ENCODE data around the gene FBXL19. TPM values are rescaled to one million over a fixed set of nuclear protein-coding genes. Genes with fewer than 3 reads are reported as not detected.
A peak's percentile ranks its signal among the peaks of the same experiment; 100 is the strongest.

Gene FBXL19
- polyA plus RNA-seq, 1 experiment = 7.6 TPM

- TF ChIP-seq CTCF (IDR thresholded peaks at IDR 0.05; ENCODE audit: insufficient read depth, low read depth, low read length) = no peak
- Histone ChIP-seq H3K36me3 (ENCODE audit: control insufficient read depth, insufficient read depth, low read length) (peaks cover 12% of the 10 kb centered on the region), H3K27me3 (ENCODE audit: control insufficient read depth, insufficient read depth, low read length) (no peaks in the 10 kb centered on the region), H3K4me3 (ENCODE audit: low read depth, low read length) (peak overlapping the region; percentile 90)
- ChIA-PET POLR2A (no interaction called here), CTCF (interaction anchor here (1.1 kb wide), 1 partner anchor 109 kb away, joined by 4 read pairs; no protein-coding TSS in a partner anchor)
- DNase-seq (ENCODE audit: low read depth) = peak; percentile 87
Observed at GRCh38 chr16:30947859-30948666, 24.7 kb downstream of the FBXL19 start.

GRCh38 chr16:30948667-30949649 lies 25.6 kb downstream of the FBXL19 start, which contains the start of gene ORAI3:
TSS of gene ORAI3 (plus strand) at chr16:30949068. CDS start at chr16:30949290, 222 bp downstream.
- TF ChIP-seq CTCF (IDR thresholded peaks at IDR 0.05; ENCODE audit: insufficient read depth, low read depth, low read length) = no peak
- CTCF ChIA-PET = no interaction called here
- Histone ChIP-seq H3K36me3 (ENCODE audit: control insufficient read depth, insufficient read depth, low read length) (peaks cover 10% of the 10 kb centered on the region), H3K27me3 (ENCODE audit: control insufficient read depth, insufficient read depth, low read length) (no peaks in the 10 kb centered on the region), H3K4me3 (ENCODE audit: low read depth, low read length) (peak within 1 kb of the TSS; percentile 90)
- POLR2A ChIA-PET = no interaction called here
- DNase-seq (ENCODE audit: low read depth) = no peak

- no peaks in the 10 kb centered on the region for H3K27me3 ChIP-seq (ENCODE audit: control insufficient read depth, insufficient read depth, low read length)
- peaks cover 10% of the 10 kb centered on the region for H3K36me3 ChIP-seq (ENCODE audit: control insufficient read depth, insufficient read depth, low read length)
- TF ChIP-seq CTCF (IDR thresholded peaks at IDR 0.05; ENCODE audit: insufficient read depth, low read depth, low read length) = no peak
- peak overlapping the region; percentile 90 for H3K4me3 ChIP-seq (ENCODE audit: low read depth, low read length)
- peak; percentile 73 for DNase-seq (ENCODE audit: low read depth)
- CTCF ChIA-PET = interaction anchor here (0.6 to 2.0 kb wide), 4 partner anchors 8 to 186 kb away, joined by 3 to 5 read pairs (median 4); partner anchors contain the start of gene PRSS8
- POLR2A ChIA-PET = interaction anchor here (0.7 kb wide), 1 partner anchor 523 kb away, joined by 3 read pairs; no protein-coding TSS in a partner anchor
Observed at GRCh38 chr16:30949650-30950515, 26.5 kb downstream of the FBXL19 start.

- peak overlapping the region; percentile 90 for H3K4me3 ChIP-seq (ENCODE audit: low read depth, low read length)
- DNase-seq (ENCODE audit: low read depth) = no peak
- H3K36me3 ChIP-seq (ENCODE audit: control insufficient read depth, insufficient read depth, low read length) = peaks cover 10% of the 10 kb centered on the region
- H3K27me3 ChIP-seq (ENCODE audit: control insufficient read depth, insufficient read depth, low read length) = no peaks in the 10 kb centered on the region
- CTCF ChIA-PET = interaction anchor here (0.6 to 2.0 kb wide), 4 partner anchors 8 to 185 kb away, joined by 3 to 5 read pairs (median 4); partner anchors contain the start of gene PRSS8
- POLR2A ChIA-PET = interaction anchor here (0.7 kb wide), 1 partner anchor 522 kb away, joined by 3 read pairs; no protein-coding TSS in a partner anchor
- no peak for TF ChIP-seq CTCF (IDR thresholded peaks at IDR 0.05; ENCODE audit: insufficient read depth, low read depth, low read length)
Observed at GRCh38 chr16:30950516-30951065, 27.2 kb downstream of the FBXL19 start.
